GM18907 (cell line): ENCODE results near the gene CLCNKA.
"Not testable (repeated sequence)": the region's sequence is repeated elsewhere in the genome, so short reads cannot be mapped to it uniquely, and the experiment has no call there.

Source experiments
- ATAC-seq: cut with Tn5 transposase; IDR thresholded peaks from one replicate; pipeline ENCODE4 v1.9.1; 2021; ENCODE audit warnings: mild to moderate bottlenecking, moderate library complexity; ENCODE audit not compliant: unreplicated experiment

The CLCNKA gene

DNA sequence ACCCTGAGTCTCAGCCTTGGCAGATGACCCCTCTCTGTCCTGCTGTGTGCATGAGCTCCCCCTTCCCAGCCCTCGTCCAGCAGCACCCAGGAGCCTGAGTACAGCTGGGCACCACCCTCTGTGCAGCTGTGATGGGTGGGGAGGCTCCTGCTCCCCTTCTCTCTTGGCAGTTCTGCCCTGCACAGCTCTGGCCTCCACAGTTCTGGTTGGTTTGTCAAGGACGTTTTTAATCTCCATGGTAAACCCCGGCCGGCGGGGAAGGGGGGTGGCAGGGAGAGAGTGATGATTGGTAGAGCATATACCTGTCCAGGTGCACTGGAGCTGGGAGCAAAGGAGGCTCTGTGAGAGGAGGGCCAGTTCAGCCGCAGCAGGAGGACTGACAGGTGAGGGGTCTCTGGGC is at the start of gene CLCNKA:
CLCNKA (plus strand) TSS at position 356 of the 400 bp plus-strand sequence. CDS start 584 bp downstream, outside the sequence.
- no peak for ATAC-seq

DNA sequence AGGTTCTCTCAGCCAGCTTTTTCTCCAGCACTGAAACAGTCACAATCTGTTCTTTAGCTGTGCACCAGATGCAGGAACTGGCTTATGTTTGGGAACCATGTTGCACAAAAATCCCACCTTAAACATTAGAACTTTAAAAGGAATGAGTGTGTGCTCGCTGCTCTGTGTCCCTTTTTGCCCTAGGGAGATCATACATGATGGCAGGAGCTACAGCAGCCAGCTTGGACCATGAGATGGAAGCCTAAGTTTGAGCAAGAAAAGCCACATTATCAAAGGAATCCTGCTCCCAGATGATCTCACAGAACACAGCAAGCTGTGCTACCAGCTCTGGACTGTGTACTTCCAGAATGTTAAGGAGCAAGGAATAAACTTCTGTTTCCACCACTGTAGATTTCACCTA is 49.4 kb upstream of the CLCNKA start:
- no peak for ATAC-seq

- ATAC-seq, result no peak
These were observed 48.1 kb upstream of the CLCNKA start for GRCh38 chr1:15973772-15974171.

DNA sequence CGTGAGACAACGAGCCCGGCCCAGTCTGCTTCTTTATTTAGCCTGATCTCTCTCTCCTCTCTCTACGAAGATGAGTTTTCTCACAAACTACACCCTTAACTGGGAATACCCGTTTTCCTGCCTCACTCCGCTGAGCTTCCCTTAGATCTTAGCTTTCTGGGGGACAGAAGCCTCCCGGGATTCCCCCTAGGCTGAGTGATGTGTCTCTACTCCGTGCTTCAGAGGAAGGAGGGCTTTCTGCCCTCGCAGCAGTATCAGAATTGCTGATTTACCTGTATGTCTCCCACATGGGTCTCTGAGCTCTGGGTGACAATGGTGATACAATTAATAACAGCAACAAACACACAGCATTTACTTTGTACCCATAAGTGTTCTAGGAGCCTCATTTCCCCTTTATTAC is 47.0 kb upstream of the CLCNKA start:
- ATAC-seq, result no peak

GRCh38 chr1:15975358-15975804 is 46.5 kb upstream of the CLCNKA start:
- ATAC-seq, result peak; percentile 56

DNA sequence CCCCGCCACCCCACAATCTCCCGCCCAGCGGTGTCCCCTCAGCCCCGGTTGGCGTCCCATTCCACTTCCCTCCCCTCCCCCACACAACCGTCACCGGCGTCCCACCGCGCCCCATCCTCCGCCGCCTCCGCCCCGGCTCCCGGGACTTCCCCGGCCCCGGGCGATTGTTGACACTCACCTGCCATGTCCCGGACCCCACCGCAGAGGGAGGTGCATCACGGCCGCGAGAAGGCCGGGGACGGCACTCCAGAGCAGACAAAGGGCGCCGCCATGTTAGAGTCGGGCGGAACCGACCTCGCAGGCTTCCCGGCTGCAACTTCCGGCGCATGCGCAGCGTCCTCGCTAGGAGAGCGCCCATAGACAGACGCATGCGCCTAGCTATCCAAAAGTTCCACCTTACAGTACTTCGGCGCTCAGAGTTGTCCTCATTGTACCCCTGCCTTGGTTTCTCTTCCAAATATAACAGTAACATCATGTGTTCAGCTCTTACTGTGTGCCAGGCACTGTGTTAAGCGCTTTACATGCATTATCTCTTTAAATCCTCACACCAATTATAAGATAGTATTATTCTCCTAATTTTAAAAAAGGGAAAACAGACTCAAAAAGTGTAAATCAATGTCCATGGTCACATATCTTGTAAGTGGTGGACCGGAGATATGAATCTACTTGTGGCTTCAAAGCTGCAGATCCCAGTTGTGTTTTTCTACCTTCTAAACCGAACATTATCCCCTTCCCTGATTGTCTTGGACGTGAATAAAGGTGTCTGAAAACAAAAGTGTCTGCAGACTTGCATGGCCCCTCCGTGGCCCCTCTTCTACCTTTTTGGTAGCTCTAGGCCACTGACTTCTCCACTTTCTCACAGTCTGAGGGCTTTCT is 45.8 kb upstream of the CLCNKA start, which contains the start of gene ZBTB17:
ZBTB17 (minus strand) TSS at position 297 of the 876 bp plus-strand sequence. CDS start 27,606 bp downstream, outside the sequence.
- peak; percentile 85 for ATAC-seq

DNA sequence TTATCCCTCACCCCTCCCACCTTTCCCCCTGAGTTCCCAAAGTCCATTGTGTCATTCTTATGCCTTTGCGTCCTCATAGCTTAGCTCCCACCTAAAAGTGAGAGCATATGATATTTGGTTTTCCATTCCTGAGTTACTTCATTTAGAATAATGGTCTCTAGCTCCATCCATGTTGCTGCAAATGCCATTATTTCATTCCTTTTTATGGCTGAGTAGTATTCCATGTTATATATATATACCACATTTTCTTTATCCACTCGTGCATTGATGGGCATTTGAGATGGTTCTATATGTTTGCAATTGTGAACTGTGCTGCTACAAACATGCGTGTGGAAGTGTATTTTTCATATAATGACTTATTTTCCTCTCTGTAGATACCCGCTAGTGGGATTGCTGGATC is 43.9 kb upstream of the CLCNKA start:
- not testable (repeated sequence) for ATAC-seq

GRCh38 chr1:15981679-15982078 is 40.2 kb upstream of the CLCNKA start:
- no peak for ATAC-seq

- ATAC-seq, result no peak
These were observed 38.6 kb upstream of the CLCNKA start for GRCh38 chr1:15983275-15983674.

DNA sequence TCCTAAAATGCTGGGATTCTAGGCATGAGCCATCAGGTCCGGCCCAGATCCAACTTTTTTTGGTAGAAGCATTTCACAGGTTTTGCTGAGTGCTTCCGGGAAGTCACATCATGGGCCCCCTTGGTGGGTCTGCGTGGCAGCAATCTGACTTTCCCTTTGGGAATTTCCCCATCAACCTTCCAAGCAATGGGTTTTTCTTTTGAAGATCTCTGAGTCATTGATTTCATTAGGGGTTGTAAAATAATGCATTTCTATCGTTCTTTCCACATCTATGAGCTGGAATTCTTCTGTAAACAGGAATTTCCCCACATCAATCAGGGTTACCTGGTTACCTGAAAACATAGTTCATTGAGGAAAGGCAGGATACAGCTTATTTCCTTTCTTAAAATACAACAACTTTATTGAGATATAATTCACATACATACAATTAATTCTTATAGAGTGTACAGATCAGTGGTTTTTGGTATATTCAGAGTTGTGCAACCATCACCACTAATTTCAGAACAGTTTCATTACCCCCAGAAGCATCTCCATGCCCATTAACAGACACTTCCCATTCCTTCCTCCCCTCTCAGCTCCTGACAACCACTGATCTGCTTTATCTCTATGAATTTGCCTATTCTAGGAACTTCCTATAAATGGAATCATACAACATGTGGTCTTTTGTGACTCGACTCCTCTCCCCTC is 36.1 kb upstream of the CLCNKA start:
- no peak for ATAC-seq

DNA sequence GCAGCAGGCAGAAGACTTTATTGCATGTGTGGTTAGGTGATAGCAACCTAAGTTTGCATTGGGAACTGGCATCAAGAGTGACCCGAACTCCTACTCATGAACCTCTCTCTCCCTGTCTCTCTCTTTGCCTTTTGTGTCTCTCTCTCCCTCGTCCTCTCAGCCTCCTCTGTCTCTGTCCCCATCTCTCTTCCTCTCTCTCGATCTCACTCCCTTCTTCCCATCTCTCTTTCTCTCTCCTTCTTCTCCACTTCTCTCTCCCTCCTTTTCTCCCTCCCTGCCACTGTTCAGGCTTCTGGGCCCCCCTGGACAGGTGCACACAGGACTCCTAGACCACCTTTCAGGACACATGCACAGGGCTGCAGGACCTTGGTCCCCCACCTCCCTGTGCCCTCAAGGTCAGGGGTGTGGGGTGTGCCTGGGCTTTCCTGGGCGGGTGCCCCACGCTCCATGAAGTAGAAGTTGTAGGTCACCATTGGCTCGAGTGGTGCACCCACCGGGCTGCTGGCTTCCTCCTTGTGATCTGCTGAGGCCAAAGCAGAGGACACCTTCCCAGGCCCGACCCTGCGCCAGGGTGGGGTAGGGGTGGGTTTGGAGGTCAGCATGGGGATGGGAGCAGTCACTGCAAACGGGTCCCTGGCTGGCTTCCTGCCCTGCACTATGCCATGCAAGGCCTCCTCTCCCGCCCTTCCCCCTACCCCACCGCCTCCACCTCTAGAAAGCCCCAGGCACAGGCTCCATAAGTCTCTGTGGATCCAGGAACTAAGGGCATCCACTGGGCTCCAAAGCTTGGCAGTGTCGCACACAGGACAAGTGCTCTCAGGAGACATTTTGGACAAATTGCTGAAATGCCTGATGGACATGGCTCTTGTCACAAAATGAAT is 32.7 kb upstream of the CLCNKA start:
- ATAC-seq, result no peak

- ATAC-seq, result no peak
These were observed 32.1 kb upstream of the CLCNKA start for GRCh38 chr1:15989776-15990175.

- ATAC-seq, result no peak
These were observed 30.2 kb upstream of the CLCNKA start for GRCh38 chr1:15991427-15992186.

DNA sequence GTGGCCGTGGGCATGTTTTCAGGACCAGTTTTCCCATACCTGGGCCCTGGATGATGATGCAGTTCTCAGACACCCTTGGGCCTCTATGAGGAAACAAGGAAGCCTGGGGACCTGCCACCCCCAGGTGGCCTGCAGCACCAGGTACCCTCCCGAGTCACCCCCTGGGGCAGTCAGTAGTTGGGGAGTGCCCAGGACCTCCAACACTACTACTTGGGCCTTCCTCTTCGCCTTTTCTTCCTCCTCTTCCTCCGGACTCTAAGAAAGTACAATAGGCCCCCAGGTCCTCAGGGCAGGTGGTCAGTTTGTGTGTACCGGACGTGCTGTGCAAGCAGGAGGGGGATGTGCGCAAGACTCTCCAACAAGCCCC is 29.7 kb upstream of the CLCNKA start:
- ATAC-seq, result no peak

- no peak for ATAC-seq
These were observed 29.0 kb upstream of the CLCNKA start for GRCh38 chr1:15992582-15993500.

GRCh38 chr1:15993666-15994065 is 28.2 kb upstream of the CLCNKA start:
- ATAC-seq, result no peak

GRCh38 chr1:15994081-15994480 is 27.8 kb upstream of the CLCNKA start:
- ATAC-seq, result no peak

- no peak for ATAC-seq
These were observed 27.1 kb upstream of the CLCNKA start for GRCh38 chr1:15994590-15995351.
